Stimulated activated CD8-positive, alpha-beta memory T cell treated with anti-CD3 and anti-CD28 coated beads, Interleukin-7, amount 100 ng/mL, for 4 hours (primary cell): ENCODE measurements around the gene F12.

ENCODE experiments used
- DNase-seq, 2 donors: peaks; one replicate each; pipeline ENCODE4 v3.0.0-alpha.2; 2020; ENCODE audit warnings: low read depth in 2 of 2

F12 gene

GRCh38 chr5:177412603-177413233 lies 3.4 kb upstream of the F12 start:
- no peak for DNase-seq

- no peak for DNase-seq
Measured at GRCh38 chr5:177410575-177410974, 1.2 kb upstream of the F12 start.

GRCh38 chr5:177405805-177406204 lies 3.6 kb downstream of the F12 start:
- DNase-seq, result no peak

GRCh38 chr5:177405312-177405711 lies 4.1 kb downstream of the F12 start:
- DNase-seq, result no peak

GRCh38 chr5:177404641-177405179 lies 4.7 kb downstream of the F12 start:
- DNase-seq, result no peak

- peak; percentile 72 to 82 for DNase-seq
Measured at GRCh38 chr5:177403792-177404640, 5.3 kb downstream of the F12 start.

- peak in 1 of 2 donors; percentile 36 for DNase-seq
Measured at GRCh38 chr5:177403102-177403791, 6.1 kb downstream of the F12 start.

- peak in 1 of 2 donors; percentile 53 for DNase-seq
Measured at GRCh38 chr5:177402271-177403043, 6.9 kb downstream of the F12 start.

- no peak for DNase-seq
Measured at GRCh38 chr5:177399997-177400868, 9.1 kb downstream of the F12 start, which contains the start of gene PFN3. Gene PFN3, minus strand, starts transcription at chr5:177400661. Its CDS starts 85 bp downstream, at chr5:177400576.

- DNase-seq, result no peak
Measured at GRCh38 chr5:177397875-177398390, 11.4 kb downstream of the F12 start.

- no peak for DNase-seq
Measured at GRCh38 chr5:177396807-177397206, 12.6 kb downstream of the F12 start.

GRCh38 chr5:177396078-177396477 lies 13.3 kb downstream of the F12 start:
- no peak for DNase-seq

- no peak for DNase-seq
Measured at GRCh38 chr5:177393990-177394389, 15.4 kb downstream of the F12 start.

GRCh38 chr5:177393206-177393765 lies 16.1 kb downstream of the F12 start:
- no peak for DNase-seq

- no peak for DNase-seq
Measured at GRCh38 chr5:177392765-177393164, 16.6 kb downstream of the F12 start.

- DNase-seq, result peak; percentile 73 to 78
Measured at GRCh38 chr5:177390363-177391300, 18.7 kb downstream of the F12 start.

GRCh38 chr5:177389241-177390169 lies 19.9 kb downstream of the F12 start:
- DNase-seq, result no peak
